Endothelial cell of umbilical vein (primary cell): ENCODE measurements around the gene PAX6. TPM values are rescaled to one million over a fixed set of nuclear protein-coding genes. Genes with fewer than 3 reads are reported as not detected.

Experiments used
- BruUV-seq: library from RNA; stranded (reverse); fragments of 400-500 nt; replicated peaks from 2 replicates; lab custom pipeline; 2021; lab: Mats Ljungman, UMichigan
- CTCF ChIA-PET: fragments of 300-600, 350-600 bp; sonication (Branson Sonifier 250); formaldehyde crosslinking; loops from one replicate; lab custom pipeline; 2021; ENCODE audit warnings: antibody characterized with exemption, inconsistent platforms; lab: Charles Lee
- POLR2A ChIA-PET: fragments of 300-600, 350-600 bp; sonication (Branson Sonifier 250); formaldehyde crosslinking; loops from one replicate; lab custom pipeline; 2021; ENCODE audit warnings: antibody characterized with exemption, inconsistent platforms; lab: Charles Lee
- DNase-seq: peaks from one replicate; pipeline ENCODE4 v3.0.0-alpha.2; 2011; ENCODE audit warnings: low read depth, low spot score
- FAIRE-seq: peaks from 2 replicates; lab custom pipeline; 2011; peaks lifted over from hg19 to GRCh38; lab: Jason Lieb, UNC
- H2AFZ ChIP-seq: 2 replicates; pipeline ENCODE4 v1.6.0; 2012; ENCODE audit warnings: low read depth, low read length, control low read depth, inconsistent platforms
- H3K27ac ChIP-seq: 2 replicates; pipeline ENCODE4 v1.5.1; 2011; ENCODE audit warnings: low read depth, mild to moderate bottlenecking, control low read depth, low read length, moderate library complexity; ENCODE audit not compliant: insufficient read depth
- H3K27me3 ChIP-seq, 2 experiments: 2 replicates each; pipeline versions ENCODE4 v1.6.0 to v1.6.1; 2011; ENCODE audit warnings: low read length in 2 of 2, mixed read lengths in 1 of 2; ENCODE audit not compliant: control insufficient read depth in 2 of 2, insufficient read depth in 2 of 2
- H3K36me3 ChIP-seq, 2 experiments: 2 replicates in 1 of 2; 3 replicates in 1 of 2; pipeline ENCODE4 v1.5.1; 2011; ENCODE audit warnings: low read length in 2 of 2, mild to moderate bottlenecking in 1 of 2, moderate library complexity in 1 of 2; ENCODE audit not compliant: control insufficient read depth in 2 of 2, insufficient read depth in 2 of 2; ENCODE audit errors: extremely low read depth in 1 of 2
- H3K4me1 ChIP-seq: 3 replicates; pipeline ENCODE4 v1.5.1; 2011; ENCODE audit warnings: mild to moderate bottlenecking, low read length; ENCODE audit not compliant: control insufficient read depth, insufficient read depth; ENCODE audit errors: extremely low read depth
- H3K4me2 ChIP-seq: 2 replicates; pipeline ENCODE4 v1.6.1; 2011; ENCODE audit warnings: low read length, control low read depth, mixed read lengths; ENCODE audit not compliant: insufficient read depth
- H3K4me3 ChIP-seq, 3 experiments: fragments of 200-600 bp in 1 of 3; sonication (generic), shearing (Covaris generic) in 1 of 3; replicated peaks in 1 of 3; 2 replicates each; pipeline ENCODE4 v1.5.1; 2011 to 2016; ENCODE audit warnings: control low read depth in 3 of 3, low read length in 3 of 3, mild to moderate bottlenecking in 2 of 3, inconsistent platforms in 1 of 3, low read depth in 1 of 3, moderate library complexity in 1 of 3; ENCODE audit not compliant: insufficient read depth in 1 of 3
- H3K79me2 ChIP-seq: 2 replicates; pipeline ENCODE4 v1.6.0; 2012; ENCODE audit warnings: low read length, inconsistent platforms; ENCODE audit not compliant: control insufficient read depth, insufficient read depth
- H3K9ac ChIP-seq: replicated peaks from 2 replicates; pipeline ENCODE3; 2011; ENCODE audit warnings: low read length, control low read depth; ENCODE audit not compliant: insufficient read depth; ENCODE audit errors: extremely low read depth
- H3K9me1 ChIP-seq: replicated peaks from 3 replicates; pipeline ENCODE4 v1.6.0; 2011; ENCODE audit warnings: mild to moderate bottlenecking, low read length; ENCODE audit not compliant: control insufficient read depth, insufficient read depth; ENCODE audit errors: extremely low read depth
- H3K9me3 ChIP-seq: replicated peaks from 2 replicates; pipeline ENCODE4 v1.5.1; 2012; ENCODE audit warnings: low read length, inconsistent platforms; ENCODE audit not compliant: control insufficient read depth, insufficient read depth
- H4K20me1 ChIP-seq: replicated peaks from 2 replicates; pipeline ENCODE3; 2011; ENCODE audit warnings: mild to moderate bottlenecking, low read length; ENCODE audit not compliant: control insufficient read depth, insufficient read depth; ENCODE audit errors: extremely low read depth
- EZH2 ChIP-seq: IDR thresholded peaks from 2 replicates; pipeline ENCODE4 v1.6.1; 2012; ENCODE audit warnings: borderline replicate concordance, low read depth, mild to moderate bottlenecking, moderate library complexity, low read length, inconsistent platforms; ENCODE audit not compliant: severe bottlenecking
- FOS ChIP-seq: IDR thresholded peaks from 2 replicates; pipeline ENCODE4 v1.6.1; 2011; ENCODE audit warnings: mild to moderate bottlenecking, low read length, moderate library complexity, borderline replicate concordance; ENCODE audit not compliant: insufficient read depth
- MAX ChIP-seq: IDR thresholded peaks from 2 replicates; pipeline ENCODE4 v1.6.1; 2011; ENCODE audit not compliant: insufficient read depth, insufficient read length
- MYC ChIP-seq: IDR thresholded peaks from one replicate; pipeline ENCODE4 v1.6.1; 2011; ENCODE audit warnings: mild to moderate bottlenecking, low read depth, low read length
- POLR2AphosphoS5 ChIP-seq: IDR thresholded peaks from 2 replicates; pipeline ENCODE4 v1.6.1; 2012; ENCODE audit warnings: low read depth, mild to moderate bottlenecking, control low read depth, low read length, moderate library complexity; ENCODE audit not compliant: insufficient read depth
- dilution Hi-C: fragments of 300-500 bp; cut with MboI; formaldehyde crosslinking; loops from one replicate; pipeline ENCODE4 v1.15.0; 2019; ENCODE audit warnings: low sequenced_read_pairs; ENCODE audit not compliant: extremely low pct_ligation_motif_present
- intact Hi-C: fragments of 100-400 bp; cut with micrococcal nuclease; formaldehyde crosslinking; loops from one replicate; pipeline ENCODE4 v1.10.0; 2022
- polyA plus RNA-seq, 4 experiments: library from polyadenylated mRNA; depleted of rRNA in 3 of 4; stranded (reverse) in 3 of 4; unstranded in 1 of 4; fragments of >200 nt; gene quantifications; 2 replicates each; pipeline versions ENCODE4 v1.2.1 to v1.2.3, GENCODE V29; 2011 to 2012; ENCODE audit warnings: missing spikeins in 1 of 4
- total RNA-seq: library from RNA; stranded (reverse); gene quantifications from 2 replicates; pipeline ENCODE4 v1.2.3, GENCODE V29; 2021

Gene PAX6
- total and polyA plus RNA-seq, 2 donors (not counting 3 experiments of a cell fraction or from before 2014, with no cell fraction given) = not detected

- Histone ChIP-seq H2AFZ (no peak overlapping the region), H3K4me1 (peaks cover 6% of the 10 kb centered on the region)
- intact Hi-C loops = loop anchor here (5.0 to 10.0 kb wide), 2 partner anchors 278 to 790 kb away; partner anchors contain the start of gene RCN1
These were observed 3.2 kb upstream of the PAX6 start for GRCh38 chr11:31814176-31814868.

GRCh38 chr11:31813391-31814175, 2.5 kb upstream of the PAX6 start:
- Histone ChIP-seq H2AFZ (no peak overlapping the region), H3K27me3 (peaks cover 89 to 99% of the 10 kb centered on the region in 2 experiments), H3K4me1 (peaks cover 6% of the 10 kb centered on the region), H3K36me3 (no peaks in the 10 kb centered on the region), H3K4me3 (no peak overlapping the region), H3K27ac (no peak overlapping the region), H3K79me2 (no peaks in the 10 kb centered on the region), H3K4me2 (no peak overlapping the region), H3K9me1 (no peaks in the 10 kb centered on the region), H4K20me1 (no peaks in the 10 kb centered on the region), H3K9ac (no peak overlapping the region), H3K9me3 (no peaks in the 10 kb centered on the region)
- CTCF ChIA-PET = no interaction called here
- FAIRE-seq = no peak
- DNase-seq = no peak
- intact Hi-C loops (loop anchor here (5.0 to 10.0 kb wide), 2 partner anchors 279 to 791 kb away; partner anchors contain the start of gene RCN1), dilution Hi-C loops (no loop called here)
- POLR2A ChIA-PET = no interaction called here
- TF ChIP-seq POLR2AphosphoS5 = no peak
- no TSS peak for BruUV-seq

More at GRCh38 chr11:31814176-31814868, 3.2 kb upstream of the PAX6 start:
- Histone ChIP-seq H3K9ac (no peak overlapping the region), H3K4me2 (no peak overlapping the region), H4K20me1 (no peaks in the 10 kb centered on the region), H3K36me3 (no peaks in the 10 kb centered on the region), H3K4me3 (no peak overlapping the region), H3K27ac (no peak overlapping the region), H3K27me3 (peaks cover 88 to 99% of the 10 kb centered on the region in 2 experiments), H3K79me2 (no peaks in the 10 kb centered on the region), H3K9me3 (no peaks in the 10 kb centered on the region), H3K9me1 (no peaks in the 10 kb centered on the region)
- no peak for FAIRE-seq
- CTCF ChIA-PET = no interaction called here
- POLR2A ChIA-PET = no interaction called here
- dilution Hi-C loops = no loop called here
- no peak for TF ChIP-seq POLR2AphosphoS5
- no peak for TF ChIP-seq FOS
- no peak for TF ChIP-seq MYC
- TF ChIP-seq MAX = no peak
- TF ChIP-seq EZH2 = peak; percentile 77
- DNase-seq = no peak
- no TSS peak for BruUV-seq
